GM18870 (cell line): Measurements from ENCODE around the gene ADGRB2.
"Not testable (repeated sequence)": the region's sequence is repeated elsewhere in the genome, so short reads cannot be mapped to it uniquely, and the experiment has no call there.

Experiments used
- ATAC-seq: cut with Tn5 transposase; IDR thresholded peaks from one replicate; pipeline ENCODE4 v1.9.1; 2021; ENCODE audit warnings: moderate library complexity; ENCODE audit not compliant: unreplicated experiment

Gene ADGRB2

GRCh38 chr1:31730336-31731048 lies 33.6 kb downstream of the ADGRB2 start:
- ATAC-seq, result no peak

- ATAC-seq, result no peak
These were observed 36.3 kb downstream of the ADGRB2 start for GRCh38 chr1:31727849-31728248.

- ATAC-seq, result no peak
These were observed 36.9 kb downstream of the ADGRB2 start for GRCh38 chr1:31727195-31727594.

- no peak for ATAC-seq
These were observed 37.4 kb downstream of the ADGRB2 start for GRCh38 chr1:31726715-31727114.

GRCh38 chr1:31725777-31726535 lies 38.2 kb downstream of the ADGRB2 start:
- ATAC-seq, result no peak

GRCh38 chr1:31725134-31725533 lies 39.0 kb downstream of the ADGRB2 start:
- ATAC-seq, result no peak

- no peak for ATAC-seq
These were observed 40.2 kb downstream of the ADGRB2 start for GRCh38 chr1:31723828-31724359.

GRCh38 chr1:31718327-31718897 lies 45.7 kb downstream of the ADGRB2 start:
- no peak for ATAC-seq

GRCh38 chr1:31717341-31717740 lies 46.8 kb downstream of the ADGRB2 start:
- no peak for ATAC-seq

GRCh38 chr1:31715873-31716220 lies 48.3 kb downstream of the ADGRB2 start:
- ATAC-seq, result no peak

- no peak for ATAC-seq
These were observed 48.9 kb downstream of the ADGRB2 start for GRCh38 chr1:31715087-31715872.

- ATAC-seq, result no peak
These were observed 49.6 kb downstream of the ADGRB2 start for GRCh38 chr1:31714442-31715086.

GRCh38 chr1:31712630-31713029 lies 51.5 kb downstream of the ADGRB2 start:
- ATAC-seq, result no peak

- ATAC-seq, result no peak
These were observed 52.1 kb downstream of the ADGRB2 start for GRCh38 chr1:31712068-31712467.

- no peak for ATAC-seq
These were observed 55.8 kb downstream of the ADGRB2 start for GRCh38 chr1:31708324-31708723.

- ATAC-seq, result no peak
These were observed 56.4 kb downstream of the ADGRB2 start for GRCh38 chr1:31707711-31708110.

GRCh38 chr1:31707059-31707600 lies 57.0 kb downstream of the ADGRB2 start:
- ATAC-seq, result not testable (repeated sequence)

- ATAC-seq, result no peak
These were observed 57.6 kb downstream of the ADGRB2 start for GRCh38 chr1:31706384-31707058.

- ATAC-seq, result no peak
These were observed 58.9 kb downstream of the ADGRB2 start for GRCh38 chr1:31705080-31705866.
